Measurements from ENCODE around the gene KRTAP13-4. TPM values are rescaled to one million over a fixed set of nuclear protein-coding genes. Genes with fewer than 3 reads are reported as not detected.

Gene KRTAP13-4, protein sequence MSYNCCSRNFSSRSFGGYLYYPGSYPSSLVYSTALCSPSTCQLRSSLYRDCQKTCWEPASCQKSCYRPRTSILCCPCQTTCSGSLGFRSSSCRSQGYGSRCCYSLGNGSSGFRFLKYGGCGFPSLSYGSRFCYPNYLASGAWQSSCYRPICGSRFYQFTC
- total RNA-seq = not detected in 2 replicates

DNA sequence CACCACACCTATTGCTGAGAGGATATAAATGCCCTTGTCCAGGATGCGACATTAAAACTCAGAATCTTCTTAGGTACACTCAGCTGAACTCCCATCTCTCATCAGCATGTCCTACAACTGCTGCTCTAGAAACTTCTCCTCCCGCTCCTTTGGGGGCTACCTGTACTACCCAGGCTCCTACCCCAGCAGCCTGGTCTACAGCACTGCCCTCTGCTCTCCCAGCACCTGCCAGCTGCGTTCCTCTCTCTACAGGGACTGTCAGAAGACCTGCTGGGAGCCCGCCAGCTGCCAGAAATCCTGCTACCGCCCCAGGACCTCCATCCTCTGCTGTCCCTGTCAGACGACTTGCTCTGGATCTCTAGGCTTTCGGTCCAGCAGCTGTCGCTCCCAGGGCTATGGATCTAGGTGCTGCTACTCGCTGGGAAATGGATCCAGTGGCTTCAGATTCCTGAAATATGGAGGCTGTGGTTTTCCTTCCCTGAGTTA, at the start of gene KRTAP13-4:
KRTAP13-4 (plus strand) TSS at position 51 of the 486 bp plus-strand sequence; CDS start at position 107, 56 bp downstream.
- no peaks in the 10 kb centered on the region for H3K27me3 ChIP-seq (ENCODE audit: insufficient read depth, low read length)
- H3K4me3 ChIP-seq (ENCODE audit: insufficient read depth, low read length) = no peak within 1 kb of the TSS
- no peak for DNase-seq (ENCODE audit: insufficient read length, low spot score, missing footprints)
- H3K4me1 ChIP-seq (ENCODE audit: insufficient read depth, low read length) = no peaks in the 10 kb centered on the region
- no peak within 1 kb of the TSS for H3K4me2 ChIP-seq (ENCODE audit: insufficient read depth, low read length)
- H2AFZ ChIP-seq (ENCODE audit: low read length) = no peak within 1 kb of the TSS
- H4K20me1 ChIP-seq (ENCODE audit: insufficient read depth, low read length) = no peaks in the 10 kb centered on the region
- no peak within 1 kb of the TSS for H3K27ac ChIP-seq (ENCODE audit: low read depth, low read length)
- TF ChIP-seq, protein P1, sequence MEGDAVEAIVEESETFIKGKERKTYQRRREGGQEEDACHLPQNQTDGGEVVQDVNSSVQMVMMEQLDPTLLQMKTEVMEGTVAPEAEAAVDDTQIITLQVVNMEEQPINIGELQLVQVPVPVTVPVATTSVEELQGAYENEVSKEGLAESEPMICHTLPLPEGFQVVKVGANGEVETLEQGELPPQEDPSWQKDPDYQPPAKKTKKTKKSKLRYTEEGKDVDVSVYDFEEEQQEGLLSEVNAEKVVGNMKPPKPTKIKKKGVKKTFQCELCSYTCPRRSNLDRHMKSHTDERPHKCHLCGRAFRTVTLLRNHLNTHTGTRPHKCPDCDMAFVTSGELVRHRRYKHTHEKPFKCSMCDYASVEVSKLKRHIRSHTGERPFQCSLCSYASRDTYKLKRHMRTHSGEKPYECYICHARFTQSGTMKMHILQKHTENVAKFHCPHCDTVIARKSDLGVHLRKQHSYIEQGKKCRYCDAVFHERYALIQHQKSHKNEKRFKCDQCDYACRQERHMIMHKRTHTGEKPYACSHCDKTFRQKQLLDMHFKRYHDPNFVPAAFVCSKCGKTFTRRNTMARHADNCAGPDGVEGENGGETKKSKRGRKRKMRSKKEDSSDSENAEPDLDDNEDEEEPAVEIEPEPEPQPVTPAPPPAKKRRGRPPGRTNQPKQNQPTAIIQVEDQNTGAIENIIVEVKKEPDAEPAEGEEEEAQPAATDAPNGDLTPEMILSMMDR (IDR thresholded peaks at IDR 0.05; ENCODE audit: extremely low read depth, low read depth, low read length) = no peak
- no peaks in the 10 kb centered on the region for H3K79me2 ChIP-seq (ENCODE audit: insufficient read depth, low read length)
- no peaks in the 10 kb centered on the region for H3K36me3 ChIP-seq (ENCODE audit: insufficient read depth, low read length)
- H3K9me3 ChIP-seq (ENCODE audit: low read depth, low read length) = no peaks in the 10 kb centered on the region

DNA sequence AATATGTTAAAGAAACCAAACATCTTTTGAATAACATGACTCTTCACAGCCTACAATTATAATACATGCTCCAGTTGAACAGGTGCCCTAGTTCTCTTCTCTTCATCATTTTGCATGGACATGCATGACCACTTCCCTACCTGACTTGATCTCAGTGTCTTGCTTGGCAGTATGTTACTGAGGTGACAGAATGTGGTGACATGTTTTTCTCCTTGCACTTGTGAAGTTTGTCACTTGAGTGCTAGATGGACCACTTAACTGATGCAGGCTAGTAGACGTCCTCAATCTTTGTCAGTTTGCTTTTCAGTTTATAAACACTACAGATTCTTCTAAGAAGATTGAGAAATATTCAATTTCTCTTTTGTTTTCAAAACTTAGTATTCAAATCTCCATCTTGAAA, 47.8 kb upstream of the KRTAP13-4 start:
- no peaks in the 10 kb centered on the region for H3K36me3 ChIP-seq (ENCODE audit: insufficient read depth, low read length)
- H3K9me3 ChIP-seq (ENCODE audit: low read depth, low read length) = no peaks in the 10 kb centered on the region
- TF ChIP-seq, protein P1 (IDR thresholded peaks at IDR 0.05; ENCODE audit: extremely low read depth, low read depth, low read length) = no peak

GRCh38 chr21:30391492-30392025, 38.5 kb upstream of the KRTAP13-4 start:
- Histone ChIP-seq H3K36me3 (ENCODE audit: insufficient read depth, low read length) (no peaks in the 10 kb centered on the region), H3K4me3 (ENCODE audit: insufficient read depth, low read length) (no peak overlapping the region), H3K9me3 (ENCODE audit: low read depth, low read length) (no peaks in the 10 kb centered on the region), H4K20me1 (ENCODE audit: insufficient read depth, low read length) (no peaks in the 10 kb centered on the region), H2AFZ (ENCODE audit: low read length) (no peak overlapping the region), H3K79me2 (ENCODE audit: insufficient read depth, low read length) (no peaks in the 10 kb centered on the region), H3K27me3 (ENCODE audit: insufficient read depth, low read length) (no peaks in the 10 kb centered on the region), H3K27ac (ENCODE audit: low read depth, low read length) (no peak overlapping the region), H3K4me2 (ENCODE audit: insufficient read depth, low read length) (no peak overlapping the region), H3K4me1 (ENCODE audit: insufficient read depth, low read length) (no peaks in the 10 kb centered on the region)
- TF ChIP-seq, protein P1 (IDR thresholded peaks at IDR 0.05; ENCODE audit: extremely low read depth, low read depth, low read length) = no peak
- DNase-seq (ENCODE audit: insufficient read length, low spot score, missing footprints) = no peak

More for the DNA sequence above, 47.8 kb upstream of the KRTAP13-4 start:
- H3K4me3 ChIP-seq (ENCODE audit: insufficient read depth, low read length) = no peak overlapping the region
- DNase-seq (ENCODE audit: insufficient read length, low spot score, missing footprints) = no peak
- no peaks in the 10 kb centered on the region for H3K79me2 ChIP-seq (ENCODE audit: insufficient read depth, low read length)
- no peaks in the 10 kb centered on the region for H3K27me3 ChIP-seq (ENCODE audit: insufficient read depth, low read length)
- no peaks in the 10 kb centered on the region for H4K20me1 ChIP-seq (ENCODE audit: insufficient read depth, low read length)
- H3K4me1 ChIP-seq (ENCODE audit: insufficient read depth, low read length) = no peaks in the 10 kb centered on the region
- H3K4me2 ChIP-seq (ENCODE audit: insufficient read depth, low read length) = no peak overlapping the region
- H3K27ac ChIP-seq (ENCODE audit: low read depth, low read length) = no peak overlapping the region
- H2AFZ ChIP-seq (ENCODE audit: low read length) = no peak overlapping the region

- Histone ChIP-seq H3K4me3 (ENCODE audit: insufficient read depth, low read length) (no peak within 1 kb of the TSS), H3K27me3 (ENCODE audit: insufficient read depth, low read length) (no peaks in the 10 kb centered on the region), H3K4me2 (ENCODE audit: insufficient read depth, low read length) (no peak within 1 kb of the TSS), H3K4me1 (ENCODE audit: insufficient read depth, low read length) (no peaks in the 10 kb centered on the region), H3K79me2 (ENCODE audit: insufficient read depth, low read length) (no peaks in the 10 kb centered on the region), H3K27ac (ENCODE audit: low read depth, low read length) (no peak within 1 kb of the TSS), H4K20me1 (ENCODE audit: insufficient read depth, low read length) (no peaks in the 10 kb centered on the region), H3K36me3 (ENCODE audit: insufficient read depth, low read length) (no peaks in the 10 kb centered on the region), H2AFZ (ENCODE audit: low read length) (no peak within 1 kb of the TSS), H3K9me3 (ENCODE audit: low read depth, low read length) (no peaks in the 10 kb centered on the region)
- no peak for DNase-seq (ENCODE audit: insufficient read length, low spot score, missing footprints)
- TF ChIP-seq, protein P1 (IDR thresholded peaks at IDR 0.05; ENCODE audit: extremely low read depth, low read depth, low read length) = no peak
Measured at GRCh38 chr21:30395731-30396130, 34.3 kb upstream of the KRTAP13-4 start, which contains the start of gene KRTAP13-1. Gene KRTAP13-1, plus strand, starts transcription at chr21:30396031. Its CDS starts 56 bp downstream, at chr21:30396087.
